Bronchial epithelial cell (primary cell): ENCODE measurements around the gene HAND2. TPM values are rescaled to one million over a fixed set of nuclear protein-coding genes. Genes with fewer than 3 reads are reported as not detected.

Experiments
- DNase-seq: peaks from one replicate; pipeline ENCODE4 v3.0.0-alpha.2; 2010; ENCODE audit warnings: low read depth
- FAIRE-seq: peaks from 2 replicates; lab custom pipeline; 2011; peaks lifted over from hg19 to GRCh38; lab: Jason Lieb, UNC
- H3K27me3 ChIP-seq: 2 replicates; pipeline ENCODE4 v1.5.1; 2011; ENCODE audit warnings: low read length; ENCODE audit not compliant: control insufficient read depth, insufficient read depth
- H3K36me3 ChIP-seq: 2 replicates; pipeline ENCODE4 v1.5.1; 2011; ENCODE audit warnings: low read length; ENCODE audit not compliant: control insufficient read depth, insufficient read depth
- H3K4me3 ChIP-seq: 2 replicates; pipeline ENCODE4 v1.5.1; 2011; ENCODE audit warnings: mild to moderate bottlenecking, low read depth, low read length, control low read depth
- total RNA-seq: library from RNA; depleted of rRNA; stranded (reverse); fragments of >200 nt; gene quantifications from 2 replicates; pipeline ENCODE4 v1.2.1, GENCODE V29; 2014
- TF ChIP-seq, protein P1 (sequence below): IDR thresholded peaks from 2 replicates; pipeline ENCODE4 v1.5.1; 2011; ENCODE audit warnings: mild to moderate bottlenecking, moderate library complexity, low read length, control low read depth, inconsistent platforms; ENCODE audit not compliant: insufficient read depth, severe bottlenecking

The HAND2 gene
- total RNA-seq, 1 donor from 2014 or later = 1.1 TPM

GRCh38 chr4:173530326-173531085 is 477 bp upstream of the HAND2 start:
- TF ChIP-seq, protein P1, sequence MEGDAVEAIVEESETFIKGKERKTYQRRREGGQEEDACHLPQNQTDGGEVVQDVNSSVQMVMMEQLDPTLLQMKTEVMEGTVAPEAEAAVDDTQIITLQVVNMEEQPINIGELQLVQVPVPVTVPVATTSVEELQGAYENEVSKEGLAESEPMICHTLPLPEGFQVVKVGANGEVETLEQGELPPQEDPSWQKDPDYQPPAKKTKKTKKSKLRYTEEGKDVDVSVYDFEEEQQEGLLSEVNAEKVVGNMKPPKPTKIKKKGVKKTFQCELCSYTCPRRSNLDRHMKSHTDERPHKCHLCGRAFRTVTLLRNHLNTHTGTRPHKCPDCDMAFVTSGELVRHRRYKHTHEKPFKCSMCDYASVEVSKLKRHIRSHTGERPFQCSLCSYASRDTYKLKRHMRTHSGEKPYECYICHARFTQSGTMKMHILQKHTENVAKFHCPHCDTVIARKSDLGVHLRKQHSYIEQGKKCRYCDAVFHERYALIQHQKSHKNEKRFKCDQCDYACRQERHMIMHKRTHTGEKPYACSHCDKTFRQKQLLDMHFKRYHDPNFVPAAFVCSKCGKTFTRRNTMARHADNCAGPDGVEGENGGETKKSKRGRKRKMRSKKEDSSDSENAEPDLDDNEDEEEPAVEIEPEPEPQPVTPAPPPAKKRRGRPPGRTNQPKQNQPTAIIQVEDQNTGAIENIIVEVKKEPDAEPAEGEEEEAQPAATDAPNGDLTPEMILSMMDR = no peak
- no peak overlapping the region for H3K4me3 ChIP-seq
- H3K27me3 ChIP-seq = peaks cover 56% of the 10 kb centered on the region
- no peaks in the 10 kb centered on the region for H3K36me3 ChIP-seq
- FAIRE-seq (no peak), DNase-seq (no peak)

DNA sequence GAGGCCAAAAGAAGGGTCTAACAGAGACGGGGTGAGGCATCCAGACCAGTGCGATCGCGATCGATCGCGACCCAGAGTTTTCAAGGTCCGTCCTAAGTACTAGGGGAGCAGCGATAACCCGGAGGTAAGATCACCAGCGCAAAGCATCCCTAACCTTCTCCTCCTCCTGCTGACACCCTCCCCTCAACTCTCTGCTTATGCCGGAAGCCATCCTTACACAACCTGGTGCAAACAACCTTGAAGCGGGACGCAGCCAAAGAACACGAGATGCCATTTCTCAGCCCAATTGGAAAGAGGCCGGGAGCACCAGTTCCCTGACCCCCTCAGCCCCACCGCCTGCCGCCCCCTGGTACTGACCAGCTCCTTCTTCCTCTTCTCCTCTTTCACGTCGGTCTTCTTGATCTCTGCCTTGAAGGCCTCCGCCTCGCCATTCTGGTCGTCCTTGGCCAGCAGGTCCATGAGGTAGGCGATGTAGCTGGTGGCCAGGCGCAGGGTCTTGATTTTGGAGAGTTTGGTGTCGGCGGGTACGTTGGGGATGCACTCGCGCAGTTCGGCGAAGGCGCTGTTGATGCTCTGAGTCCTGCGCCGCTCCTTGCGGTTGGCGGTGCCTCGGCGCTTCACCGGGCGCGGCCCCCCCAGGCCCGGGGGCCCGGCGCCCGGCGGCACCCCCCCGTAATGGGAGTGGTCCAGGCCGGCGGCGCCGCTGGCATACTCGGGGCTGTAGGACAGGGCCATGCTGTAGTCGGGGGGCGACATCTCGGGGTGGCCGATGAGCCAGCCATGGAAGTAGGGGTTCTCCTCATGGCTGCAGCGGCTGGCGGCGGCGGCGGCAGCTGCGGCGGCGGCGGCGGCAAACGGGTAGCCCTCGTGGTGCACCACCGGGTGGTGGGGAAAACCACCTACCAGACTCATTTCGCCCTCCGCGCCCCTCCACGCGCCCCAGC is 1.4 kb downstream of the HAND2 start:
- FAIRE-seq = no peak
- TF ChIP-seq, protein P1 = no peak
- no peak for DNase-seq
- Histone ChIP-seq H3K36me3 (no peaks in the 10 kb centered on the region), H3K27me3 (peaks cover 63% of the 10 kb centered on the region), H3K4me3 (no peak overlapping the region)

GRCh38 chr4:173527103-173527891 is 2.7 kb downstream of the HAND2 start:
- peaks cover 68% of the 10 kb centered on the region for H3K27me3 ChIP-seq
- no peaks in the 10 kb centered on the region for H3K36me3 ChIP-seq
- DNase-seq (no peak), FAIRE-seq (no peak)
- TF ChIP-seq, protein P1 = no peak
- no peak overlapping the region for H3K4me3 ChIP-seq

DNA sequence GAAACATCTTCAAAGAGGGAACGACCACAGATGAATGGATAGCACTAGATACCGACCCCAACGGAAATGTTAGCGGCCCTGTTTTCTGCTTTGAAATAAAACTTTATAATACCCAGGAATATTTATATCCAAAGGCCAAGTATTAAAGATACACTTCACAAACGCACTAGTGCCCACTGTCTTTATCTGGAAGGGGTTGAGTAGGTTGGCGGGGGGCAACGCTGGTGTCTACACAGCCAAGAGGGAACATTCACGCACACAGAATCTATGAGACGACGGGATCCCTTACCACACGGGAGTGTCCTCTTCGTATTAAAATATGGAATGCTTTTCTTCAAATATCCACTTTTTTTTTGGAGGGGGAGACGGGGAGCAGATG is 3.3 kb downstream of the HAND2 start:
- no peak for FAIRE-seq

DNA sequence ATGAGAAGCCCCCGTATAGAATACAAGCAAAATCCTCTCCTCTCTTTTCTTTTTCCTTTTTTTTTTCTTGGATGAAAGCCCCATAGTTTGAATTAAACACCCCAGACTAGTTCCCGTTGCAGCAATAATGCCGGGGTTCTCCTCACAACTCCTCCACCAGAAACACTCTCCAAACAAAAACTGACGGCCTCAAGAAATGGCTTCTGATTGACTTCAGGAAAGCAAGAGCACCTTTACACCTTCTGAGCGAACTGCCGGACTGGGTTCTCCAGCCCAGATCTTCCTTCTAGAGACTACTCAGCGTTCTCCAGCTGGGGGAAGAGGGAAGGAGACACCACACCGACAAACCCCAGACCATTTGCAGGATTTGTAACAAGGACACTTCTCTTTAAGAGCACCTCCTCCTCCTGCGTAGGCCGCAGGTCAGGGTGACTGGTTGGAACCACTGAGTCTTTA is 4.0 kb downstream of the HAND2 start:
- H3K4me3 ChIP-seq = no peak overlapping the region
- peaks cover 66% of the 10 kb centered on the region for H3K27me3 ChIP-seq
- DNase-seq (no peak), FAIRE-seq (no peak)
- H3K36me3 ChIP-seq = no peaks in the 10 kb centered on the region
- TF ChIP-seq, protein P1 = no peak

More for the DNA sequence above, 3.3 kb downstream of the HAND2 start:
- Histone ChIP-seq H3K36me3 (no peaks in the 10 kb centered on the region), H3K4me3 (no peak overlapping the region), H3K27me3 (peaks cover 70% of the 10 kb centered on the region)
- TF ChIP-seq, protein P1 = no peak
- DNase-seq = no peak
